ENCODE measurements around the gene SDK2. TPM values are rescaled to one million over a fixed set of nuclear protein-coding genes. Genes with fewer than 3 reads are reported as not detected.

Gene SDK2
- total and polyA plus RNA-seq, 9 of the 15 experiments (the other 6 are each of a cell fraction or from before 2014, with no cell fraction given), result 0.04 TPM; not detected in 8

- TF ChIP-seq NFE2 (IDR thresholded peaks at IDR 0.05; ENCODE audit: low read depth) (peak; percentile 91), SMARCB1 (IDR thresholded peaks at IDR 0.05; ENCODE audit: insufficient read length, low read depth) (peak; percentile 40), YY1 (IDR thresholded peaks at IDR 0.05; ENCODE audit: borderline replicate concordance in 1 of 3, control insufficient read depth in 1 of 3, extremely low read depth in 1 of 3, insufficient read depth in 3 of 3, insufficient read length in 1 of 3, insufficient replicate concordance in 2 of 3, low read depth in 1 of 3, low read length in 2 of 3) (no peak), STAT5A (IDR thresholded peaks at IDR 0.05; ENCODE audit: borderline replicate concordance, low read length) (no peak), C11orf30 (IDR thresholded peaks at IDR 0.05; ENCODE audit: low read depth) (peak; percentile 76), SREBF2 (CRISPR knock-in tag; IDR thresholded peaks at IDR 0.05) (no peak), MEIS2 (IDR thresholded peaks at IDR 0.05; ENCODE audit: partially characterized antibody) (no peak), MAFF (IDR thresholded peaks at IDR 0.05; ENCODE audit: low read length) (peak; percentile 27; the same call in 1 of the 2 replicates), HDAC1 (IDR thresholded peaks at IDR 0.05) (no peak), YBX1 (IDR thresholded peaks at IDR 0.05) (no peak), TFAP4 (CRISPR knock-in tag; IDR thresholded peaks at IDR 0.05; ENCODE audit: borderline replicate concordance) (no peak), MEF2A (IDR thresholded peaks at IDR 0.05; ENCODE audit: control insufficient read depth, low read depth, low read length) (peak; percentile 45; the same call in 1 of the 2 replicates), SRF (CRISPR knock-in tag; IDR thresholded peaks at IDR 0.05) (0 out of 4 replicates have a peak, but pooled peaks of 1 of the 2 experiments have one; percentile 60), TEAD1 (CRISPR knock-in tag; IDR thresholded peaks at IDR 0.05) (no peak), VEZF1 (CRISPR knock-in tag; IDR thresholded peaks at IDR 0.05) (peak; percentile 85), NCOA4 (IDR thresholded peaks at IDR 0.05; ENCODE audit: partially characterized antibody) (no peak), MAX (CRISPR knock-in tag; IDR thresholded peaks at IDR 0.05) (no peak), U2AF1 (optimal IDR thresholded peaks at IDR 0.05; ENCODE audit: low read depth, low read length) (no peak), ARID1B (IDR thresholded peaks at IDR 0.05) (peak; percentile 69), ZNF740 (CRISPR knock-in tag; IDR thresholded peaks at IDR 0.05) (peak; percentile 64; the same call in 1 of the 2 replicates), ZNF740 (tag; IDR thresholded peaks at IDR 0.05) (no peak), ATF3 (IDR thresholded peaks at IDR 0.05) (peak; percentile 68), ATF3 (CRISPR knock-in tag; conservative IDR thresholded peaks at IDR 0.05) (no peak), CTBP1 (IDR thresholded peaks at IDR 0.05; ENCODE audit: borderline replicate concordance) (0 out of 2 replicates have a peak, but pooled peaks have one; percentile 30), ZNF140 (CRISPR knock-in tag; IDR thresholded peaks at IDR 0.05) (no peak)
Measured at GRCh38 chr17:73291260-73291801, 352.9 kb downstream of the SDK2 start (continued).

Data from K562 (cell line).